Stimulated activated CD4-positive, alpha-beta T cell treated with anti-CD3 and anti-CD28 coated beads, Interleukin-15, amount 100 ng/mL, for 1 hour (primary cell): ENCODE results near the gene MAP2K4.

Experiments
- DNase-seq, 2 donors: peaks; one replicate each; pipeline ENCODE4 v3.0.0-alpha.2; 2020; ENCODE audit warnings: low read depth in 1 of 2, low spot score in 1 of 2

Gene MAP2K4

DNA sequence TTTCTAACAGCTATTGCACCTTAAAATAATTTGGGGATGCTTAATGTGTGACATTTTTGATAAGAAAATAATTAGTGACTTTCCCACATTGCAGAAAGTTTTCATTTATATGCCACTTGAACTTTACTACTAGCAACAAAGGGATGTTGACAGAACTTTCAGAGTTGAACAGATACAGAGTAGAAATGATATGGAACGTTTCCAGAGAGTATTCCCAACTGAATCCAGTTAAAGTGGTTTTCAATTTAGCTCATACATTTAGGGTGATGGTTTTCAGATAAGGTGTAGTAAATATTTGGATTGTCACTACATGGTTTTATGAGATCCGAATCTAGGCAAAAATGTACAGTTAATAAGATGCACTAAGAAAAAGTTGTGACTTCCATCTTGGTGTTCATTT is 17.3 kb downstream of the MAP2K4 start:
- no peak for DNase-seq

DNA sequence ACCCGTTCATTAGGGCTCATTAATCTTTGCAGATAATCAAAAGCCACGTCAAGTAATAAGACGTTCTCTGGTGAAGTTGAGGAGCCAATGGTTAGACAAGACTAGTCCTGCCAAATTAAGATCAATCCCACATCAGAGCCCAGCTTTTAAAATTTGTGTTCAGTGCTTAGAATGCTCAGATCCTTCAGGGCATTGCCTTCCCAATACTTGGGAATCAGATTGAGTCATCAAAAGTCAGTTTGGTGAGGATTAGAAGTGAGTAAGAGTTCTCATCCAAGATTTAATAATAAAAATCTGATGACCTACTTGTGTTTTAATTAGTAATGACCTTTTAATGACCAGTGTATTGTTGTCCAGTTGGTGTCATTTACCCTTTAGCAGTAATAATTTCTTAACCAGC is 19.8 kb downstream of the MAP2K4 start:
- DNase-seq, result no peak

DNA sequence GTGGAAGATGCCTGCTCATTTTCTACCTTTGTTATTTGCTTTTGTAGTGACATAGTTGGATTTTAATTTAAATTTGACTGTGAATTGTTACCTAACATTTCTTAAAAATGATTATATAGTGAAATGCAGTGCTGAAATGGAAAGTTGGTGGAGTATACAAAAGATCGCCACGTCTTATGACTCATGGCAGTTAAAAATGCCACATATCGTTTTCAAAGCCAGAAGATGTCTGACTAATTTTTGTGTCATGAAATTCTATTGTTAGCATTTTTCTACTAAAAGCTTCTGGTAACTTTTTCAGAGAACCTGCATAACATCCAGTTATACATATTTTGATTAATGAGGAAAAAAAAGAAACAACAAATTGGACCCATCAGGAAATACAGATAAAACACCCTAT is 20.6 kb downstream of the MAP2K4 start:
- DNase-seq, result no peak

DNA sequence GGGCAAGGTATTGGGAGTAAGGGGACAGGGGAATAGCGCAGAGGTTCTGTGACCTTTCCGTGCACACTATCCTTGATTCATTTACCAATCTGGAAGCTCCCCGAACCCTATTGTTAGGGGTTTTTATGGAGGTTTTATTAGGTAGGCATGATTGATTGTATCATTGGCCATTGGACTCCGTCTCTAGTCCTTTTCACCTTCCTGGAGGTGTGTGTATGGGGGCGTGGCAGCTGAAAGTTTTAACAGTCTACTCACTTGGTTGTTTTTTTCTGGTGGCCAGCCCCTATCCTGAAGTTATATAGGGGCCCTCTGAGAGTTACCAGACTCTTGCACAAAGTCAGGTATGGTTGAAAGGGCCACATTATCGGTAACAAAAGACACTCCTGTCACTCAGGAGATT is 23.0 kb downstream of the MAP2K4 start:
- no peak for DNase-seq

DNA sequence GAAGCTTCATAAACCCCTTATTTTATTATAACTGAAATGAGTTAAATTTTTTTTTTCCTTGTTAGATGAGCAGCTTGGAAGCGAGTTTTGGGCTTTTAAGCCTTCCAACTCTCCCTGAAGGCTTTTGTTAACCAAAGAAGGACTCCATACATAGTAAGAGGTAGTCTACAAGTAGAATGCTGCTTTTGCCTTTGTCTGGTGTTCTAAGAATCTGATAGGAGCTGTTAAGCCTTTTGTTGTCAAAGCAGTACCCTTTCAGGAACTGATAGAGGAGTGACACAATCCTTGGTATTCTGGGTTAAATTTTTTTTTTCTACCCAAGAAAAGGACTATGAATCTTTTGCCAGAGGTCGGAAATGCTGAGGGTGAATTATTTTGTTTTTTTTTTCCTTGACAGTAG is 26.1 kb downstream of the MAP2K4 start:
- DNase-seq, result no peak

DNA sequence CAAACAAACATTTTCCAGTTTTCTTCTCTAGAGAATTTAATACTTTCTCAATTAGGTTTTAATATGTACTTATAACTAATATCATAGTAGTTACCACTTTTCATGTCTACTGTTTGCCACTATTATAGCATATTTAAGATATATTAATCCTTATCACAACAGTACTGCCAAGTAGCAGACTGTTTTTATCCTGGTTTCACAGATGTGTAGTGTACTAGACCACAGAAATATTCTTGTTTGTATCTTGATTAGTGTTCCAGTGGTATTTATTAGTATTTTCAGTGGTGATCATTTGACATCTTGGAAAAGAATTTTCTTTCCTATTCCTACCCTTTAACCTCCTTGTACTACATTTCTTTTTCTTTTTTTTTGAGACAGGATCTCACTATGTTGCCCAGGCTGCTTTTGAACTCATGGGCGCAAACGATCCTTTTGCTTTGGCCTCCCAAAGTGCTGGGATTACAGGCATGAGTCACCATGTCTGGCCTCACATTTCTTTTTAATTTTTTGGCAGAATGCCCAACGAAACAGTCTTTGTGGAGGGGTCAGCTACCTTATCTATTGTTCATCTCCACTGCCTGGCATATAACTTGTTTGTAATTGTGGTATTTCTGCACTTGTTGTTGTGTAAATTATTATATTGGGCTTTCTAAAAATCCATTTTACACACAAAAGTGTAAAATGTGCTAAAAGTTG is 27.2 kb downstream of the MAP2K4 start:
- DNase-seq, result no peak

DNA sequence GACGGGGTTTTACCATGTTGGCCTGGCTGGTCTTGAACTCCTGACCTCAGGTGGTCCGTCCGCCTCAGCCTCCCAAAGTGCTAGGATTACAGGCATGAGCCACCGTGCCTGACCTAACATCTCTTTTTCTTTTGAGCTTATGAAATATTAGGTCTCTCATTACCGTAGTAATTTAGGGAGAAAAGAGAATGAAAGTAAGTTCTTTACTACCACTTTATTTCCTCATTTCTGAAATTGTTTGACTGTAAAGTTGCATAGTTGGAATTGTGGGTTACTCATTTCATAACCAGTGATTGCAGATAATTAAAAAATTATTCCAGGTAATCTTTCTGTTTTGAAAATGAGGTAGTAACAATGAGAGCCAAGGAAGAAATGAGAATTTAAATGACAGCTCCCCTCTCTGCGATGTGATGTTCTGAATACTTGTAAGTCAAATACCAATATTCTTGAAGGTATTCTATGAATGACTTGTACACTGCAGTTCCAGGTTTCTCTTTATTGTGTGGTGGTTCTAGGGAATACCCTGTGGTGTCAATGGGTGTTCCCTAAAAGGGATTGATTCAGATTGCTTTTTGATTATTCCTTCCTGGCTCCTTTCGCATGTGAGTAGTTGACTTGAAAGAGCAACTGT is 28.3 kb downstream of the MAP2K4 start:
- DNase-seq, result no peak

DNA sequence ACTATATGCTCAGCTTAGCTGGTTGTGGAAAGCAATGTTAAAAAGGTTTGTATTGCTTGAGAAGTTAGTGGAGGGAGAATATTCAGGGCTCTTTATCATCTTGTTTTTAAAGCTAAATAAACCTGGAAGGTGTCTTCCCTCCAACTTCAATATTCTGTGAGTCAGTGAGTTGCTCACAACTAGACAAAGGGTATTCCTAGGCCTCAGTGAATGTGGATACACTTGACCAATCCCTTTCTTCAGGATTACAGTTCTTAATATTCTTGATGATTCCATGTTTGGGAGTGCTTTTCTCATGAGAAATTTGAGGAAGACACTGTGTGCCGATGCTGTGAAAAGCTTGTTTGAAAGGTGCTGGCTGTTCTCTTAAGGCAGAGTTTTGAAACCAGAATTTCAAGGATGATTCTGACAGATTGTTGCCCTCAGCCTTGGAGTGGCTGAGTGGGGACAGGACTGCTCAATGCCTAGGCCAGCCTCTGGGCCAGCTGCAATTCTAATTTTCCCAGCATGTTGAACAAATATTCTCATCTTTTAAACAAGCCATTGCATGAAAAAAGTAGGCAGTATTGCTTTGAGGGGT is 30.1 kb downstream of the MAP2K4 start:
- DNase-seq, result no peak

DNA sequence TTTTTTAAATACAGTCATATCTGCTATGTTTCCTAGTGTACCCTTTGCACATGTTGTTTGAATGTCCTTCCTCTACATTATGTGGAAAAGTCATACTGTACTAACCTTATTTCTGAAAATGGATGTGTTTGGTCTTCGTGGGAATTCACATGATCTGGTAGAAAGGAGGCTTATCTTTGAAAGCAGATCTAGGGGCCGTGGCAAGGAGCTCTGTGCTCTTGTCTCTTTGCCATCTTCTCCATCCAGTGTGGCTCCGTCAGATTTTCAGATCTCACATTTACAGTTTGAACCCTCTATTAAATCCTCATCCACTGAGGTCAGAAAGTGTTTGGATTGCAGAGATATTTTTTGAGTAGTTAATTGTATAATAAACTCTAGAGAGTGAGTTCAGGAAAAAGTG is 32.9 kb downstream of the MAP2K4 start:
- no peak for DNase-seq

DNA sequence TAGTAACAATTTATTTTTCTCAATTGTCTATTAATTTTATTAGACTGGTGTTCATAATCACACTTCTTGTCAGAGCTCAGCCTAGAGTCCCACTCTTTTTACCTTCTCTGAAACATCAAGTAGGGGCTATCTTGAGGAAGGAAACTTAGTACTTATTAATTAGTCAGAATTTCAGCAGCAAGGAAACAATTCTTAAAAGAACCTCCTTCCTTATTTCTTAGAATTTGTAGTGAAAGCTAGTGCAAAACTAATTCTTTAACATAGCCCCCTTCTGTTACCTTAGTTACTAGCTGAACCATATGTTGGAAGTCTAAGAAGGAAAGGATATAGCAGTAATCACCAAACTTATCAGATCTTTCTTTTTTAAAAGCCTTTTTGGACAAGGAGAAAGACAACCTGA is 35.2 kb downstream of the MAP2K4 start:
- no peak for DNase-seq

DNA sequence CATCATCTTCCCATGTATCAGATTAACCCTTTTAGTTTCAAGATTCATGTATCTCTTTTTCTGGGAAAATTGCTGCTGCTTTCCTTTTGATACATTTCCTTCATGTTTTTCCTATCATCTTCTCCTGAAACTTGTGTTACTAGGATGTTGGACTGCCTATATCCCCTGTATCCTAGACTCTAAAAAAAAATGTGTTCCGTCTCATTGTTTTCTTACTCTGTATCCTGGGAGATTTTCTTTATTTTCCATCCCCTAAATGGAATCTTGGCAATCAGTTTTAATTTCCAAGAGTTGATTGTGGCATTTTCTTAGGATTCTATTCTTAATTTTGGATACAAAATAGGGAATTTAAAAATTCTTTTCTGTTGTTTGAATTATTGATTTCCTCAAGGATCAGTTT is 36.8 kb downstream of the MAP2K4 start:
- no peak for DNase-seq

DNA sequence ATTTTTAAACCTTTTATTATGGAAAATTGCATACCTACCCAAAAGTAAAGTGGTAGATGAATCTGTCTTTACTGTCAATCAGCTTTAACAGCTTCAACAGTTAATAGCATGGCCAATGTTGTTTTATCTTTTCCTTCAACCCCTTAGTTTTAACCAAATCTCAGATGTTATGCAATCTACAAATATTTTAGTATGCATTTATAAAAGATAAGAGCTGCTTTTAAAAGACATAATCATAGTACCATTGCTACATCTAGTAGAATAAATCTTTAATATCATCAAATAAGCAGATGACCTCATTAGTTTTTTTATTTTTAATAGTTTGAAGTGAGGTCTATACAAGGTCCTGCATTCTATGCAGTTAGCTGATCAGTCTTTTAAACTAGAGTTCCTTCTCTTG is 37.9 kb downstream of the MAP2K4 start:
- DNase-seq, result no peak

DNA sequence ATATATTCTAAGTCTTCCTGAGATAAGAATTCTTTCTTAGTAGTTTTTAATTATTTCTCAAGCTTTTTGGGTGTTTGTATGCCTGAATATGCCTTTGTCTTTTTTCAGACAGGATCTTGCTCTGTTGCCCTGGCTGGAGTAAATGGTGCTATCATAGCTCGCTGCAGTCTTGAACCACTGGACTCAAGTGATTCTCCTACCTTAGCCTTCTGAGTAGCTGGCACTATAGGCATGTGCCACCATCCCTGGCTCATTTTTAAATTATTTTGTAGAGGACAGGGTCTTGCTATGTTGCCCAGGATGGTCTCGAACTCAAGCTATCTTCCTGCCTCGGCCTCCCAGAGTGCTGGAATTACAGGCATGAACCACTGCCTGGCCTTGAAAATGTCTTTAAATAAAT is 41.6 kb downstream of the MAP2K4 start:
- DNase-seq, result no peak

DNA sequence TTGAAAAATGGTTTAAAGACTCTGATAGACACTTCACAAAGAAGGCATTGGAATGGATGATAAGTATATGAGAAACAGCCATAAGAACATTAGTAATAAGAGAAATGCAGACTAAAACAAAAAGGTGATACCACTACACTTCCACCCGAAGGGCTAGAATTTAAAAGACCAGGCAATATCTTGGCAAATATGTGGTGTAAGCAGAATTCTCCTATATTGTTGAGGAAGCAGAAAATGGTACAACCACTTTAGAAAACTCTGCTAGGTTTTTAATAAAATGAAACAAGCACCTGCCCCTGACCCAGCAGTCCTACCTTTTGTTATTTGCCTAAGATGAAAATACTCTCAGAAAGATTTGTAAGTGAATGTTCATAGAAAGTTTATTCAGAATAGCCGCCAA is 43.7 kb downstream of the MAP2K4 start:
- no peak for DNase-seq

DNA sequence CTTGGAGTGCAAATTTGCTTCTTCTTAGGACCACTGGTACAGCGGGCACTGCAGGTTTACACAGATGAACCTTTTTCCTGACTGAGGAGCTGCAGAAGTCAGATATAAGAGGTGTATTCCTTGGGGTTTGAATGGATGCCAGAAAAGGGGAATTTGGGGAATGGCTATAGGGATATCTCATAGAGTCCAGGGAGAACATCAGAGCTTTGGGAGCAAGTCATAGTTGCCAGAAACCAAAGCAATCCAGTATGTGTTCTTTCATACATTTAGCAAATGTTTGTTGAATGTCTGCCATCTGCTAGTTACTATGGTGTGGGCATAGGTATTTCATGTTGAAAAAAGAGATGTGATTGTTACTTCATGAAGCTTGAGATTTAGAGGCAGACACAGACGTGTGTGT is 46.8 kb downstream of the MAP2K4 start:
- DNase-seq, result no peak

DNA sequence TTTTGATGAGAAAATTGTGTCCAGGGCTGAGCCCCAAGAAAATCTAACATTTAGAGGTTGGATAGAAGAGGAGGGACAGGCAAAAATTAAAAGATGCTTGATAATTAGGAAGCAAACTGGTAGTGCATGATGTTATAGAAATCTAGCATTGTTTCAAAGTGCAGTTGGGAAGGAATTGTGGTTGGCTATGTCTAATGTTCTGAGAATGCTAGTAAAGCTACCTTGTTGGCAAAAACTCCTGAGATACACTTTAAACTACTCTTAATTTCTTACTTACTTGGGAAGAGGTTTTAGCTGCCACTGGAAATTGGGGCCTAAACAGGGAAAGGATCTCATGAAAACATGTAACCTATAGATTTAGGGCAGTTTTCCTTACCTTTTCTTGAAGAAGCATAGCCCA is 48.3 kb downstream of the MAP2K4 start:
- DNase-seq, result no peak

DNA sequence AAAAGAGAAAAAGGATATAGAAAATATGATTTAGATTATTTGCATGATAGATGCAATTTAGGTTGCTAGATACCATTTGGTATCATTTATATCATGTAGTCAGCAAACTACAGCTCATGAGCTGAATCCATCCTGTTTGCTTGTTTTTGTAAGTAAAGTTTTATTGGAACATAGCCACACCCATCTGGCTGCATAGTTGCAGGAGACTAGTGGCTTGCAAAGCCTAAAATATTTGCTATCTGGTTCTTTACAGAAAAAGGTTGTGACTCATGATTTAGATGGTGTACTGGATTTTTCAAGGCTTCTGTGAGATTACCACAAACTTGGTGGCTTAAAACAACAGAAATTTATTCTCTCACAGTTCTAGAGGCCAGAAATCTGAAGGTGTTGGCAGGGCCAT is 49.9 kb downstream of the MAP2K4 start:
- DNase-seq, result no peak

DNA sequence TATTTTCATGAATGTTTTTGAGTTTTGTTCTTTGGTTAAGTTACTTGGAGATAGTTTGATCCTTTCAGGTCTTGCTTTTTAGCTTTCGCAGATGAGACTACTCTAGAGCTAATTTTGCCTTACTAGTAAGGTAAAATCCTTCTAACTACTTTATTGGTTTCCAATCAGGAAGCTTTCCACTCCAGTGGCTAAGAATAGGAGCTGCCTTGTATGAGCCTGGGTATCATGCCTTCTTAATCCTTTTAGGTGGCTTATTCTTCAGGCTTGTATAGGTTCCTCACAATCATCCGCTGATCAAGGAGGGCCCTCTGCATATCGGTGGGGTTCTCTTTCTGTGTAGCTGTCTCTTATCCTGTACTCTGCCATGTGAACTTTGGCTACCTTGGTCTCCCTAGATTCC is 53.7 kb downstream of the MAP2K4 start:
- DNase-seq, result no peak

DNA sequence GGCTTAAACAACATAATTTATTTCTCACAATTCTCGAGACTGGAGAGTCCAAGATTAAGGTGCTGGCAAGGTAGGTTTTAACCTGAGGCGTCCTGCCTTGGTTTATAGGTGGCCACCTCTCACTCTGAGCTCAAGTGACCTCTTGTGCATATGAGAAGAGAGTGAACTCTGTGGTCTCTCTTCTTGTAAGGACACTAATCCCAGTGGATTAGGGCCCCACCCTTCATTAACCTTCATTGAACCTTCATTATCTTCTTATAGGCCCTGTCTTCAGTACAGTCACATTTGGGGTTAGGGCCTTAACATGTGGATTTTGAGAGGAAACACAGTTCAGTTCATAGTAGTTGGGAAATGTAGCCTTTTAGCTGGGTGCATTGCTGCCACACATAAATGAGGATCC is 57.1 kb downstream of the MAP2K4 start:
- no peak for DNase-seq

DNA sequence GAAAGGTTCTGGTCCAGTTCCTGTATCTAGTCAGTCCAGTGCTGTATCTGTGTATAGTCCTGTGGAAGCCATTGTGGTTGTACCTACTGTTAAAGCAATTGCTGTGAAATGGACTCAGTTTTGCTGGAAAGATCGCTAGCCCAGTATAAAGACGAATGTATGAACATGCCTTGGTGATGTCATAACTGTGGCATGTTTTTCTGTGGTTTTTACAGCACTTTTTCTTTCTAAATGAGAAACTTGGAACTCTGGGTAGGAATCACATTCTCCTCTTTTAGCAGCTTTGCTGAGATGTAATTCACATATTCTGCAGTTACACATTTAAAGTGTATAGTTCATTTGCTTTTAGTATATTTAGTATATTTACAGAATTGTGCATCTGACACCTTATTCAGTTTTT is 58.1 kb downstream of the MAP2K4 start:
- DNase-seq, result no peak

DNA sequence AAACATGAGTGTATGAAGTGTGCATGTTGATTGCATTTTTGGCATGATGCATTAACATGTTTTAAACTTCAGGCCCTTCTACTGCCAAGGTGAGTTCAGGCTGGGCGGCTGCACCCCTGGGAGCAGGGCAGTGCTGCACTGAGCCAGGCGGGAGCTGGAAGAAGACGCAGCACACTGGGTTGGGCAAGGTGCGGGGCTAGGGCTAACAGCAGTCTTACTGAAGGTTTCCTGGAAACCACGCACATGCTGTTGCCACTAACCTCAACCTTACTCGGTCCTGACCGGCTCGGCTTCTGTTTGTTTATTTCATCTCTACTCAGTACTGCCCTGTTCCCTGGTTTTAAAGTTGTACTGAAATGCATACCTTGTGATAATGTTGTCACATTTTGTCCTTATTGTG is 61.0 kb downstream of the MAP2K4 start:
- no peak for DNase-seq

DNA sequence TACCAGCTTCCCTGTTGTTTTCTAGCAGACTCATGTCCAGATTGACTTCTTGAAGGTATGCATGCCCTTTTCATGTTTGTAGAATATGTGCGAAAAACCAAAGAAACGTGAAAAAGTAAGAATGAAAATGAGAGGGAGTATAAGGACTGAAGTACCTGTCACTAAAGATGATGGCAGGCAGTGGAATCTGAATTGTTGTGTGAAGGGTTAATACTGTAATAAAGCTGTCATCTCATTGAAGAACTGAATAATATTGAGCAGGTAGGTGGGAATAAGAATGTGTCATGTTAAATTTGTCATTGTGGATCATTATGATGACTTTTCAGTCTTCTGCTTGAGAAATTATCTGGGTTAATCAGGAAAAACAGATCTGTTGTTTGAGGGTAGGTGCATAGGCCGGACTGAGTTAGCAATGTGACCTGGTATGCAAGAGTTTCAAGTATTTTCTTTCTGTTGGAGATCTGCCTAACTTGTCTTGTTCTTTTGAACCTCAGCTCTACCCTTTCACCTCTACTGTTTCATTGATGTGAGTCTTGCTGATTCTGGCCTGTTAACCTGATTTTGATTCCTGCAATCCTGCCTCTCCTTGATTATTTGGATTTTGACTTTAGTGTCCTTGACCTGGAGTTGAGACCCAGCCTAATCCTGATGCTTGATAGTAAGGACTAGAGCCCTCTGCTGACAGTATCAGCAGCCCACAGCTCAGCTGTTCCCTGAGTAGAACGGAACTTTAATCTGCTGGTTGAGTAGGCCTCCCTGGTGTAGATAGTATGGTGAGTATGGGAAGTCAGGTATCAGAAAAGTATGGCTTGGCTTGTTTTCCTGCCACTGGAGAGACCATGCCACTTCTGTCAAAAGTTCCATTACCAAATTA is 64.6 kb downstream of the MAP2K4 start:
- DNase-seq, result no peak
